SK-N-SH (cell line): ENCODE measurements around the gene SRBD1.

ENCODE experiments used
- MEF2A ChIP-seq: IDR thresholded peaks from 2 replicates; pipeline ENCODE4 v1.4.0; 2012; ENCODE audit warnings: low read depth, borderline replicate concordance
- POLR2AphosphoS5 ChIP-seq: IDR thresholded peaks from 2 replicates; pipeline ENCODE4 v1.6.1; 2012; ENCODE audit warnings: low read depth, low read length
- TF ChIP-seq, protein P1 (sequence below): fragments of 200-600 bp; sonication (generic); IDR thresholded peaks from 2 replicates; pipeline ENCODE4 v1.6.1; 2017; ENCODE audit warnings: antibody characterized with exemption, mild to moderate bottlenecking, moderate library complexity
- TF ChIP-seq, protein P2 (sequence below): fragments of 150-350 bp; IDR thresholded peaks from 2 replicates; pipeline ENCODE4 v1.6.1; 2017; ENCODE audit warnings: antibody characterized with exemption, low read length, low read depth, borderline replicate concordance

DNA sequence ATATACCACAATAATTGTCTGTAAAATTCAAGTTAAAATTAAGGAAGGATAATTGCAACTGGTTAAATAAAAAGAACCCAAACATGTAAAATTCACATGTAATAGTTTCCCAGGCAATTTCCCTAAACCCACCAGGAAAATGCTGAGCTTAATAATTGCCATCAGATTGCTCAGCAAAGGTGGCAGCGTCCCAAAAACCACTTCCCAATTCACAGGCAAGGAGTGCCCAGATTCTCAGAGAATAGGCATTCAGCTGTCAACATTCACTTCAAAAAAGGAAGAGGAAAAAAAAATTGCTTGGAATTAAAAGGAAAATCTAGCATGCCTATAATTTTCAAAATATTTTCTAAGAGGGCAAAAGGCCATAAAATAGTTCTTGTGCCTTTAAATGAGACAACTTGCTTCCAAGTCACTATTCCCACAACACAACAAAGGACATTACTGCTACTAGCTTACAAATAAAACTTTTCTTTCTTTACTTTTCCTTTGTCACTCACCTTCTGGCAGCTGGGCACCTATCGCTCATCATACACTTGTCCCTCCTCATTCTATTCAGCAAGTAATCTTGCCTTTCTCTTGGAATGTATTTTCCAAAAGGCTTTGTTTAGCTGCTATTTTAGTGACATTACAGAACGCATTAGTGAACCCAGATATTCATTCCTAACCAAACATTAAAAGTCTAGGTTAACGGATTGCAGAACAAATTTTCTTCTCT is 15.2 kb downstream of the SRBD1 start:
- TF ChIP-seq, protein P1, sequence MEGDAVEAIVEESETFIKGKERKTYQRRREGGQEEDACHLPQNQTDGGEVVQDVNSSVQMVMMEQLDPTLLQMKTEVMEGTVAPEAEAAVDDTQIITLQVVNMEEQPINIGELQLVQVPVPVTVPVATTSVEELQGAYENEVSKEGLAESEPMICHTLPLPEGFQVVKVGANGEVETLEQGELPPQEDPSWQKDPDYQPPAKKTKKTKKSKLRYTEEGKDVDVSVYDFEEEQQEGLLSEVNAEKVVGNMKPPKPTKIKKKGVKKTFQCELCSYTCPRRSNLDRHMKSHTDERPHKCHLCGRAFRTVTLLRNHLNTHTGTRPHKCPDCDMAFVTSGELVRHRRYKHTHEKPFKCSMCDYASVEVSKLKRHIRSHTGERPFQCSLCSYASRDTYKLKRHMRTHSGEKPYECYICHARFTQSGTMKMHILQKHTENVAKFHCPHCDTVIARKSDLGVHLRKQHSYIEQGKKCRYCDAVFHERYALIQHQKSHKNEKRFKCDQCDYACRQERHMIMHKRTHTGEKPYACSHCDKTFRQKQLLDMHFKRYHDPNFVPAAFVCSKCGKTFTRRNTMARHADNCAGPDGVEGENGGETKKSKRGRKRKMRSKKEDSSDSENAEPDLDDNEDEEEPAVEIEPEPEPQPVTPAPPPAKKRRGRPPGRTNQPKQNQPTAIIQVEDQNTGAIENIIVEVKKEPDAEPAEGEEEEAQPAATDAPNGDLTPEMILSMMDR: no peak
- TF ChIP-seq, protein P2, sequence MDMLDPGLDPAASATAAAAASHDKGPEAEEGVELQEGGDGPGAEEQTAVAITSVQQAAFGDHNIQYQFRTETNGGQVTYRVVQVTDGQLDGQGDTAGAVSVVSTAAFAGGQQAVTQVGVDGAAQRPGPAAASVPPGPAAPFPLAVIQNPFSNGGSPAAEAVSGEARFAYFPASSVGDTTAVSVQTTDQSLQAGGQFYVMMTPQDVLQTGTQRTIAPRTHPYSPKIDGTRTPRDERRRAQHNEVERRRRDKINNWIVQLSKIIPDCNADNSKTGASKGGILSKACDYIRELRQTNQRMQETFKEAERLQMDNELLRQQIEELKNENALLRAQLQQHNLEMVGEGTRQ: no peak
- no peak for TF ChIP-seq POLR2AphosphoS5
- TF ChIP-seq MEF2A: no peak
